GM13976 (cell line): Measurements from ENCODE around the gene STT3A.

Experiments
- DNase-seq: peaks from one replicate; pipeline ENCODE4 v3.0.0; 2012; ENCODE audit warnings: low spot score
- in situ Hi-C: fragments of 300-500 bp; cut with MboI; formaldehyde crosslinking; loops from one replicate; pipeline ENCODE4 v1.12.0; 2022; ENCODE audit warnings: low sequenced_read_pairs, mixed read lengths, inconsistent platforms; ENCODE audit not compliant: unreplicated experiment
- TF ChIP-seq, protein P1 (sequence below): IDR thresholded peaks from 2 replicates; pipeline ENCODE4 v1.5.1; 2012; ENCODE audit warnings: borderline replicate concordance, mild to moderate bottlenecking; ENCODE audit not compliant: insufficient read depth; ENCODE audit errors: extremely low read depth, missing control alignments, control extremely low read depth

Gene STT3A

GRCh38 chr11:125627236-125627910, 34.7 kb downstream of the STT3A start:
- TF ChIP-seq, protein P1, sequence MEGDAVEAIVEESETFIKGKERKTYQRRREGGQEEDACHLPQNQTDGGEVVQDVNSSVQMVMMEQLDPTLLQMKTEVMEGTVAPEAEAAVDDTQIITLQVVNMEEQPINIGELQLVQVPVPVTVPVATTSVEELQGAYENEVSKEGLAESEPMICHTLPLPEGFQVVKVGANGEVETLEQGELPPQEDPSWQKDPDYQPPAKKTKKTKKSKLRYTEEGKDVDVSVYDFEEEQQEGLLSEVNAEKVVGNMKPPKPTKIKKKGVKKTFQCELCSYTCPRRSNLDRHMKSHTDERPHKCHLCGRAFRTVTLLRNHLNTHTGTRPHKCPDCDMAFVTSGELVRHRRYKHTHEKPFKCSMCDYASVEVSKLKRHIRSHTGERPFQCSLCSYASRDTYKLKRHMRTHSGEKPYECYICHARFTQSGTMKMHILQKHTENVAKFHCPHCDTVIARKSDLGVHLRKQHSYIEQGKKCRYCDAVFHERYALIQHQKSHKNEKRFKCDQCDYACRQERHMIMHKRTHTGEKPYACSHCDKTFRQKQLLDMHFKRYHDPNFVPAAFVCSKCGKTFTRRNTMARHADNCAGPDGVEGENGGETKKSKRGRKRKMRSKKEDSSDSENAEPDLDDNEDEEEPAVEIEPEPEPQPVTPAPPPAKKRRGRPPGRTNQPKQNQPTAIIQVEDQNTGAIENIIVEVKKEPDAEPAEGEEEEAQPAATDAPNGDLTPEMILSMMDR = no peak
- no peak for DNase-seq
- in situ Hi-C loops = no loop called here

GRCh38 chr11:125637840-125638239, 45.2 kb downstream of the STT3A start:
- DNase-seq = no peak
- TF ChIP-seq, protein P1 = no peak
- in situ Hi-C loops = no loop called here

GRCh38 chr11:125638315-125638714, 45.7 kb downstream of the STT3A start:
- TF ChIP-seq, protein P1 = no peak
- in situ Hi-C loops = no loop called here
- DNase-seq = no peak

DNA sequence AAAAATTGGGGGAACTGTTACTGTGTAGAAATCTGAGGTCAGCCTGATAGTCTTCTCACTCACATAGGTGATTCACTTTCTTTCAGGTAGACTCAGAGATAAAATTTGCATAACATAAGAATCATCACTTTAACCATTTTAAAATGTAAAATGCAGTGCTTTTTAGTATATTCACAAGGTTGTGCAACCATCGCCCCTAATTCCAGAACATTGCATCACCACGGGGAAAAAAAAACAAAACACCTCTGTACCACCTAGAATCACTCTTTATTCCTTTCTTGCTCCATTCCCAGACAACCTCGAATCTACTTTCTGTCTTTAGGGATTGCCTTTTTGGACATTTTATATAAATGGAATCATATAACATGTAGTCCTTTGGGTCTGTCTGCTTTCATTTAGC, 53.2 kb downstream of the STT3A start:
- DNase-seq = no peak
- in situ Hi-C loops = no loop called here
- TF ChIP-seq, protein P1 = no peak

- in situ Hi-C loops = no loop called here
- no peak for DNase-seq
- TF ChIP-seq, protein P1 = no peak
Measured at GRCh38 chr11:125649465-125650166, 57.0 kb downstream of the STT3A start.

DNA sequence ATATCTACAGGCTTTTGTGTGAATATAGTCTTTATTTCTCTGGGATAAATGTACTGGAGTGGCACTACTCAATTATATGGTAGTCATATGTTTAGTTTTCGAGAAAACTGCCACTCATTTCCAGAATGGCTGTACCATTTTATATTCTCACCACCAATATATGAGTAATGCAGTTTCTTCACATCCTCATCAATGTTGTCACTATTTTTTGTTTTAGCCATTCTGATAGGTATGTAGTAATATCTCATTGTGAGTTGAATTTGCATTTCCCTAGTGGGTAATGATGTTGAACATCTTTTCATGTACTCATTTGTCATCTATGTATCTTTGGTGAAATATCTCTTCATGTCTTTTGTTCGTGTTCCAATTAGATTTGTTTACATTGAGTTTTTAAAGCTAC, 70.0 kb downstream of the STT3A start:
- in situ Hi-C loops = no loop called here
- TF ChIP-seq, protein P1 = no peak
- DNase-seq = no peak
